ENCODE data around the gene ROR1.

DNA sequence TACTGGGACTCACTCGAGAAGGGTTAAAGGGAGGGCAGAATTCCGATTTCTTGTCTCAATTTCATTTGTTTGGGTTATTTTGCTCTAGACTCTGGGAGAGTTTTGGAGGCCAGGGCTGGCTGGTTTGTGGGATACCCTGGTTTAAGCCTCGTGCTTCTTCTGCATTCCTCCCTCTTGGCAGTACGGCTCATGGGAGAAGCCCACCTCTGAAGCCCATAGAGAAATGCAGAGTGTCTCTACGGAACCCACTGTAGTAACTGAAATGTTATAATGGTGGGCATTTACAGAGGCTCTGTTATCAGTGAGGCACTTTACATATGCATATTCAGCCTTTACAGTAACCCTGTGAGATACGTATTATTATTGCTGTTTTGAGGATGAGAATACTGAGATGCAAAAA, 43.9 kb downstream of the ROR1 start:
- TF ChIP-seq, protein P1, sequence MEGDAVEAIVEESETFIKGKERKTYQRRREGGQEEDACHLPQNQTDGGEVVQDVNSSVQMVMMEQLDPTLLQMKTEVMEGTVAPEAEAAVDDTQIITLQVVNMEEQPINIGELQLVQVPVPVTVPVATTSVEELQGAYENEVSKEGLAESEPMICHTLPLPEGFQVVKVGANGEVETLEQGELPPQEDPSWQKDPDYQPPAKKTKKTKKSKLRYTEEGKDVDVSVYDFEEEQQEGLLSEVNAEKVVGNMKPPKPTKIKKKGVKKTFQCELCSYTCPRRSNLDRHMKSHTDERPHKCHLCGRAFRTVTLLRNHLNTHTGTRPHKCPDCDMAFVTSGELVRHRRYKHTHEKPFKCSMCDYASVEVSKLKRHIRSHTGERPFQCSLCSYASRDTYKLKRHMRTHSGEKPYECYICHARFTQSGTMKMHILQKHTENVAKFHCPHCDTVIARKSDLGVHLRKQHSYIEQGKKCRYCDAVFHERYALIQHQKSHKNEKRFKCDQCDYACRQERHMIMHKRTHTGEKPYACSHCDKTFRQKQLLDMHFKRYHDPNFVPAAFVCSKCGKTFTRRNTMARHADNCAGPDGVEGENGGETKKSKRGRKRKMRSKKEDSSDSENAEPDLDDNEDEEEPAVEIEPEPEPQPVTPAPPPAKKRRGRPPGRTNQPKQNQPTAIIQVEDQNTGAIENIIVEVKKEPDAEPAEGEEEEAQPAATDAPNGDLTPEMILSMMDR (IDR thresholded peaks at IDR 0.05) = no peak
- TF ChIP-seq POLR2A (IDR thresholded peaks at IDR 0.05) = no peak

Measured in thyroid gland (tissue), 4 donors.